GM10248 (cell line): Measurements from ENCODE around the gene PARL.

Experiments used
- CTCF ChIA-PET: fragments of 300-600 bp; sonication (Branson Sonifier 250); formaldehyde crosslinking; extraction: SDS; loops from one replicate; lab custom pipeline; 2021; ENCODE audit warnings: antibody characterized with exemption; lab: Yijun Ruan, JAX
- POLR2A ChIA-PET: fragments of 350-650 bp; sonication (Branson Sonifier 250); formaldehyde crosslinking; extraction: SDS; loops from one replicate; lab custom pipeline; 2020; ENCODE audit warnings: antibody characterized with exemption; lab: Yijun Ruan, JAX
- DNase-seq: peaks from one replicate; pipeline ENCODE4 v3.0.0; 2012; ENCODE audit errors: extremely low spot score
- TF ChIP-seq, protein P1 (sequence below): IDR thresholded peaks from 2 replicates; pipeline ENCODE4 v1.5.1; 2012; ENCODE audit warnings: mild to moderate bottlenecking, low read depth; ENCODE audit errors: extremely low read depth, missing control alignments, control extremely low read depth

PARL gene

DNA sequence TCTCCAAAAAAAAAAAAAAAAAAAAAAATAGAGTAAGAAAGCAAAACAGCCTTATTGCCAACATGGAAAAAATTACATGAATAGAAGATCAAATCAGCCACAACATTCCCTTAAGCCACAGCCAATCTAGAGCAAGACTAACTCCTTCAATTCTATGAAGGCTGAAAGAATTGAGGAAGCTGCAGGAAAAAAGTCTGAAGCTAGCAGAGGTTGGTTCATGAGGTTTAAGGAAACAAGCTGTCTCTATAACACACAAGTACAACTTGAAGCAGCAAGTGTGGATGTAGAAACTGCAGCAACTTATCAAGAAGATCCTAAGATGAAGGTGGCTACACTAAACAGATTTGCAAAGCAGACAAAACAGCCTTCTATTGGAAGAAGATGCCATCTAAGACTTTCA is 9.3 kb downstream of the PARL start:
- TF ChIP-seq, protein P1, sequence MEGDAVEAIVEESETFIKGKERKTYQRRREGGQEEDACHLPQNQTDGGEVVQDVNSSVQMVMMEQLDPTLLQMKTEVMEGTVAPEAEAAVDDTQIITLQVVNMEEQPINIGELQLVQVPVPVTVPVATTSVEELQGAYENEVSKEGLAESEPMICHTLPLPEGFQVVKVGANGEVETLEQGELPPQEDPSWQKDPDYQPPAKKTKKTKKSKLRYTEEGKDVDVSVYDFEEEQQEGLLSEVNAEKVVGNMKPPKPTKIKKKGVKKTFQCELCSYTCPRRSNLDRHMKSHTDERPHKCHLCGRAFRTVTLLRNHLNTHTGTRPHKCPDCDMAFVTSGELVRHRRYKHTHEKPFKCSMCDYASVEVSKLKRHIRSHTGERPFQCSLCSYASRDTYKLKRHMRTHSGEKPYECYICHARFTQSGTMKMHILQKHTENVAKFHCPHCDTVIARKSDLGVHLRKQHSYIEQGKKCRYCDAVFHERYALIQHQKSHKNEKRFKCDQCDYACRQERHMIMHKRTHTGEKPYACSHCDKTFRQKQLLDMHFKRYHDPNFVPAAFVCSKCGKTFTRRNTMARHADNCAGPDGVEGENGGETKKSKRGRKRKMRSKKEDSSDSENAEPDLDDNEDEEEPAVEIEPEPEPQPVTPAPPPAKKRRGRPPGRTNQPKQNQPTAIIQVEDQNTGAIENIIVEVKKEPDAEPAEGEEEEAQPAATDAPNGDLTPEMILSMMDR, result no peak
- CTCF ChIA-PET, result interaction anchor here (6.1 kb wide), 1 partner anchor 10 kb away, joined by 42 read pairs; the partner anchor contains the start of gene PARL
- DNase-seq, result no peak
- POLR2A ChIA-PET, result no interaction called here

DNA sequence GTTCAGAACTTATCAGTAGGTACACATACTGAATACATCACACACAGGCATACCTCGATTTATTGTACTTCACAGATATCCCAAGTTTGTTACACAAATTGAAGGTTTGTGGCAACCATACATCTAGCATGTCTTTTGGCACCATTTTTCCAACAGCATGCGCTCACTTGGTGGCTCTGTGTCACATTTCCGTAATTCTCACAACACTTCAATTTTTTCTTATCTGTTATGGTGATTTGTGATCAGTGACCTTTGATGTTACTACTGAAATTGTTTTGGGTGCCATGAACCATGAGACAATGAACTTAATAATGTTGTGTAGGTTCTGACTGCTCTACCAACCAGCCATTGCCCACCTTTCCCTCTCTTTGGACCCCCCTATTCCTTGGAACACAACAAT is 10.8 kb downstream of the PARL start:
- CTCF ChIA-PET, result interaction anchor here (6.1 kb wide), 1 partner anchor 11 kb away, joined by 42 read pairs; the partner anchor contains the start of gene PARL
- DNase-seq, result no peak
- TF ChIP-seq, protein P1, result no peak
- POLR2A ChIA-PET, result no interaction called here

DNA sequence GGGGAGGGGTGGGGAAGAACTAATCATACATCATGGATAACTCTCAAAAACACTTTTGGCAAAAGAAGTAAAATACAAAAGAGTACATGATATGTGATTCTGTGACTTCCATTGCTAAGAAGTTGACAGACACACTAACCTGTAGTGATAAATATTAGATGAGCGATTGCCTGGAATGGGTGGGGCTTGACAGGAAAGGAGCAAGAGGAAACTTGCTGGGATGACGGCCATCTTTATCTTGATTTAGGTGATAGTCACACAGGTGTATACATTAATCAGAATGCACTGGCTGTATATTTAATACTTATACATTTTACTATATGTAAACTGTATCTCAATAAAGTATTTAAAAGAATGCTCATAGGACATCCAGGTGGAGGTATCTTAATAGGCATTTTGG is 13.1 kb downstream of the PARL start:
- ChIA-PET POLR2A (interaction anchor here (0.6 kb wide), 1 partner anchor 92 kb away, joined by 3 read pairs; no protein-coding TSS in a partner anchor), CTCF (interaction anchor here (1.5 to 6.1 kb wide), 3 partner anchors 13 to 104 kb away, joined by 3 to 42 read pairs (median 16); partner anchors contain the start of gene PARL)
- TF ChIP-seq, protein P1, result no peak
- no peak for DNase-seq

DNA sequence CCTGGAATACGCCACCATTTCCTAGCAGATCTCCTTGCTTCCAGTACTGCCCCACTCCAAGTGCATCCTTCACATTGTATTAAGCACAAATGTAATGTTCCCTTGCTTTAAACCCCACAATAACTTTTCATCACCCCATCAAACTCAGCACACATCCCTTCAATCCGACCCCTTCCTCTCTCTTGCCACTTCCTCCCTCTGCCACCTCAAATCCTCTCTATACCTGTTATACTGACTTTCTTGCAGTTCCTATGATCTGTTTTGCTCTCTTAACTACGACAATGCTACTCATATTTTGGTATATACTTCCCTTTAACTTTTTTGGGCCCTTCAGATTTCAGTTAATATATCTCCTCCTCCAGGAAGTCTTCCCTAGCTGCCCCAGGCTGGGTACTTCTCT is 14.1 kb downstream of the PARL start:
- DNase-seq, result no peak
- ChIA-PET CTCF (interaction anchor here (1.5 to 3.8 kb wide), 2 partner anchors 14 to 103 kb away, joined by 3 to 16 read pairs; partner anchors contain the start of gene PARL), POLR2A (no interaction called here)
- TF ChIP-seq, protein P1, result no peak

- DNase-seq, result no peak
- ChIA-PET POLR2A (no interaction called here), CTCF (interaction anchor here (1.0 to 3.8 kb wide), 4 partner anchors 9 to 20 kb away, joined by 3 to 16 read pairs (median 4); partner anchors contain the start of gene PARL)
- TF ChIP-seq, protein P1, result no peak
Observed at GRCh38 chr3:183868796-183869195, 15.9 kb downstream of the PARL start.

DNA sequence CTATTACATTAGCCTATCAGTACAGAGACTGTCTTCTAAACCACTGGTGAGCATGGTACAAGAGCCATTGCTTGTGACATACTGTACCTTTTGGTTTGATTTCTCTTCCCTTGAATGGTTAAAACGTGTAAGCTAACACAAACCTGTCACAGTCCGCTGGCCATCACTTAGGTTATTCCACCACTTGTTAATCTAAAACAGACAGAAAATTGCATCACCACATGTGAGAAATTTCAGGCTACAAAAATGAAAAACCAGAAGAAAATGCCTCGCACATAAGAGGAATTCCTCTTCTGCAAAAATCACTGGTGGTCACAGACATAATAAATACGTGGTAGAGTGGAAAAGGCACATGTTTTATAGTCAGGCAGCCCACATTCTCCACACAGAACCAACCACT is 22.1 kb downstream of the PARL start:
- DNase-seq, result no peak
- TF ChIP-seq, protein P1, result no peak
- POLR2A ChIA-PET, result no interaction called here
- CTCF ChIA-PET, result interaction anchor here (1.1 kb wide), 1 partner anchor 33 kb away, joined by 3 read pairs; no protein-coding TSS in a partner anchor
